HG03354 (cell line): ENCODE measurements around the gene MMAB.

Experiments used
- ATAC-seq: cut with Tn5 transposase; IDR thresholded peaks from one replicate; pipeline ENCODE4 v1.9.1; 2021; ENCODE audit warnings: mild to moderate bottlenecking; ENCODE audit not compliant: unreplicated experiment, poor library complexity, severe bottlenecking

The MMAB gene

GRCh38 chr12:109573029-109573913 lies at the start of gene MMAB, which contains the start of gene MVK:
TSS of gene MMAB (minus strand) at chr12:109573504. CDS start at chr12:109573480, 24 bp downstream.
TSS of gene MVK (plus strand) at chr12:109573794. CDS start at chr12:109574823, 1,029 bp downstream.
- peak; percentile 96 for ATAC-seq

- no peak for ATAC-seq
Observed at GRCh38 chr12:109621901-109622364, 48.6 kb upstream of the MMAB start.

GRCh38 chr12:109621211-109621694 lies 47.9 kb upstream of the MMAB start:
- ATAC-seq: no peak

GRCh38 chr12:109619002-109619604 lies 45.8 kb upstream of the MMAB start:
- ATAC-seq: no peak

- ATAC-seq: no peak
Observed at GRCh38 chr12:109618082-109618481, 44.8 kb upstream of the MMAB start.

GRCh38 chr12:109617491-109617890 lies 44.2 kb upstream of the MMAB start:
- no peak for ATAC-seq

- ATAC-seq: no peak
Observed at GRCh38 chr12:109615556-109616229, 42.4 kb upstream of the MMAB start.

- ATAC-seq: no peak
Observed at GRCh38 chr12:109613649-109614455, 40.5 kb upstream of the MMAB start.

- no peak for ATAC-seq
Observed at GRCh38 chr12:109612975-109613502, 39.7 kb upstream of the MMAB start.

GRCh38 chr12:109612003-109612402 lies 38.7 kb upstream of the MMAB start:
- no peak for ATAC-seq

- no peak for ATAC-seq
Observed at GRCh38 chr12:109611223-109611622, 37.9 kb upstream of the MMAB start.

- ATAC-seq: no peak
Observed at GRCh38 chr12:109610523-109610922, 37.2 kb upstream of the MMAB start.

GRCh38 chr12:109609342-109609741 lies 36.0 kb upstream of the MMAB start:
- ATAC-seq: no peak

GRCh38 chr12:109608793-109609192 lies 35.5 kb upstream of the MMAB start:
- no peak for ATAC-seq

GRCh38 chr12:109608270-109608669 lies 35.0 kb upstream of the MMAB start:
- ATAC-seq: no peak

- no peak for ATAC-seq
Observed at GRCh38 chr12:109607618-109608017, 34.3 kb upstream of the MMAB start.

- no peak for ATAC-seq
Observed at GRCh38 chr12:109606320-109607028, 33.2 kb upstream of the MMAB start.

GRCh38 chr12:109605599-109606228 lies 32.4 kb upstream of the MMAB start:
- ATAC-seq: no peak
